BE2C (cell line): ENCODE data around the gene SKA3.
A peak's percentile ranks its signal among the peaks of the same experiment; 100 is the strongest.
"Not testable (repeated sequence)": the region's sequence is repeated elsewhere in the genome, so short reads cannot be mapped to it uniquely, and the experiment has no call there.

ENCODE experiments used
- DNase-seq: peaks from one replicate; pipeline ENCODE4 v3.0.0-alpha.2; 2020
- H3K27me3 ChIP-seq: fragments of 250-450 bp; sonication (Bioruptor Pico); 2 replicates; pipeline ENCODE4 v1.5.1; 2020; ENCODE audit warnings: mild to moderate bottlenecking
- H3K36me3 ChIP-seq: fragments of 250-450 bp; sonication (Bioruptor Pico); 2 replicates; pipeline ENCODE4 v1.5.1; 2020; ENCODE audit warnings: mild to moderate bottlenecking
- H3K4me1 ChIP-seq: fragments of 250-450 bp; sonication (Bioruptor Pico); 2 replicates; pipeline ENCODE4 v1.5.1; 2020
- H3K4me3 ChIP-seq: 2 replicates; pipeline ENCODE4 v1.5.1; 2011; ENCODE audit warnings: low read depth, low read length
- H3K9me3 ChIP-seq: fragments of 250-450 bp; sonication (Bioruptor Pico); 2 replicates; pipeline ENCODE4 v1.5.1; 2020
- TF ChIP-seq, protein P1 (sequence below): IDR thresholded peaks from 2 replicates; pipeline ENCODE4 v1.5.1; 2012; ENCODE audit warnings: mild to moderate bottlenecking, low read depth, low read length

Gene SKA3

DNA sequence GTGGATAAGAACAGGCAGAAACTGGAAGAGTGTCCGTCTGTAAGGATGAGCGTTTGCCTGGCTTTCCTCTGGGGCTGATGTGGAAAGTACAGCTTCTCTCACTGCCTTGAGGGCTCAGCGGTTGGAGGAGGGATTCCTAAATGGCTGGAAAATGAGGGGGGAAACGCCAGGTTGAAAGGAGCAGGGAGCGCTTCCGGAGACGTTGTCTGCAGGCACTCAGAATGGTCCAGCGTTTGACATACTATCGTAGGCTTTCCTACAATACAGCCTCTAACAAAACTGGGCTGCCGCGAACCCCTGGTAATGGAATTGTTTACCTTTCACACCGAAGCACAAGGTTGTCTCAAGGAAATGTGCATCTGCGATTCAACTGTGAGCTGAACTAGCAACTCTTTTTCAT, 40.0 kb upstream of the SKA3 start:
- Histone ChIP-seq H3K27me3 (peaks cover 3% of the 10 kb centered on the region), H3K36me3 (no peaks in the 10 kb centered on the region), H3K9me3 (no peaks in the 10 kb centered on the region), H3K4me1 (no peaks in the 10 kb centered on the region), H3K4me3 (no peak overlapping the region)
- DNase-seq: no peak
- TF ChIP-seq, protein P1, sequence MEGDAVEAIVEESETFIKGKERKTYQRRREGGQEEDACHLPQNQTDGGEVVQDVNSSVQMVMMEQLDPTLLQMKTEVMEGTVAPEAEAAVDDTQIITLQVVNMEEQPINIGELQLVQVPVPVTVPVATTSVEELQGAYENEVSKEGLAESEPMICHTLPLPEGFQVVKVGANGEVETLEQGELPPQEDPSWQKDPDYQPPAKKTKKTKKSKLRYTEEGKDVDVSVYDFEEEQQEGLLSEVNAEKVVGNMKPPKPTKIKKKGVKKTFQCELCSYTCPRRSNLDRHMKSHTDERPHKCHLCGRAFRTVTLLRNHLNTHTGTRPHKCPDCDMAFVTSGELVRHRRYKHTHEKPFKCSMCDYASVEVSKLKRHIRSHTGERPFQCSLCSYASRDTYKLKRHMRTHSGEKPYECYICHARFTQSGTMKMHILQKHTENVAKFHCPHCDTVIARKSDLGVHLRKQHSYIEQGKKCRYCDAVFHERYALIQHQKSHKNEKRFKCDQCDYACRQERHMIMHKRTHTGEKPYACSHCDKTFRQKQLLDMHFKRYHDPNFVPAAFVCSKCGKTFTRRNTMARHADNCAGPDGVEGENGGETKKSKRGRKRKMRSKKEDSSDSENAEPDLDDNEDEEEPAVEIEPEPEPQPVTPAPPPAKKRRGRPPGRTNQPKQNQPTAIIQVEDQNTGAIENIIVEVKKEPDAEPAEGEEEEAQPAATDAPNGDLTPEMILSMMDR: no peak

DNA sequence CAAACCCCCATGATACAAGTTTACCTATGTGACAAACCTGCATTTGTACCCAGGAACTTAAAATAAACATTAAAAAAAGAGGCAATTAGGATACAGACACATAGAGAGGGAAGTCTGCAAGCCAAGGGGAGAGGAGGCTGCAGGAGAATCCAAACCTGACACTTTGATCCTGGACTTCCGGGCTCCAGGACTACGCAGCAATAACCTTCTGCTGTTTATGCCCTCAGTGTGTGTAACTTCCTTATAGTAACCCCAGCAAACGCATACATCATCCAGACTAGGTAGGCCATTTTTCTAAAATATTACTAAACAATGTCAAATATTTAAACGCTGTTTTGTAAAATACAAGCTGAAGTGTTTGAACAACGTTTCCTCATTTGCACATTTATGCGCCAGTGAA, 39.1 kb upstream of the SKA3 start:
- not testable (repeated sequence) for DNase-seq, H3K27me3 ChIP-seq, H3K4me1 ChIP-seq, H3K9me3 ChIP-seq, H3K4me3 ChIP-seq, H3K36me3 ChIP-seq

DNA sequence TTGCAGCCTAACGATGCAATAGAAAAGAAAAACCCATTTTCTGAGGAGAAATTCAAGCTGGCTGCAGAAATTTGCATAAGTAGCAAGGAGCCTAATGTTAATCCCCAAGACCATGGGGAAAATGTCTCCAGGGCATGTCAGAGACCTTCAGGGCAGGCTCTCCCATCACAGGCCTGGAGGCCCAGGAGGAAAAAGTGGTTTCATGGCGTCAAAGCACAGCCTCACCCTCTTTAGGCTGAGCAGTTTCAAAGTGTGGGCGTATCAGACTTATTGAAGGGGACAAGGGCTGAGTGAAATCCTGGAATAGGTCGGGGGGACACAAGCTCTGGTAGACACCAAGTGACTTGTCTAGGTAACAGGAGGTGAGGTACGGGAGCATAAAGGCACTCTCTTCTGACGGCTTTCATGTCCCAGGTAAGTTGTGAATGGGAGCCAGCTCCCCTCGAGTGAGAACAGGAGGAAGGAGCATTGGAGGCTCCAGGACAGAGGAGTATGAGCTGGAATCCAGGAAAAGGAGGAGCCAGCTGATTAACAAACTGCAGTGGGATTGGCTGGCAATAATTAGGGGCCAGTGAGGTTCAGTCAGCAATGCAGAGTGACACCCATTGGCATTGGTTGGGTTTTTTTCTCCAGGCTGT, 35.9 kb upstream of the SKA3 start:
- Histone ChIP-seq H3K4me3 (no peak overlapping the region), H3K36me3 (no peaks in the 10 kb centered on the region), H3K4me1 (no peaks in the 10 kb centered on the region), H3K9me3 (no peaks in the 10 kb centered on the region), H3K27me3 (peaks cover 3% of the 10 kb centered on the region)
- DNase-seq: no peak
- TF ChIP-seq, protein P1: no peak

DNA sequence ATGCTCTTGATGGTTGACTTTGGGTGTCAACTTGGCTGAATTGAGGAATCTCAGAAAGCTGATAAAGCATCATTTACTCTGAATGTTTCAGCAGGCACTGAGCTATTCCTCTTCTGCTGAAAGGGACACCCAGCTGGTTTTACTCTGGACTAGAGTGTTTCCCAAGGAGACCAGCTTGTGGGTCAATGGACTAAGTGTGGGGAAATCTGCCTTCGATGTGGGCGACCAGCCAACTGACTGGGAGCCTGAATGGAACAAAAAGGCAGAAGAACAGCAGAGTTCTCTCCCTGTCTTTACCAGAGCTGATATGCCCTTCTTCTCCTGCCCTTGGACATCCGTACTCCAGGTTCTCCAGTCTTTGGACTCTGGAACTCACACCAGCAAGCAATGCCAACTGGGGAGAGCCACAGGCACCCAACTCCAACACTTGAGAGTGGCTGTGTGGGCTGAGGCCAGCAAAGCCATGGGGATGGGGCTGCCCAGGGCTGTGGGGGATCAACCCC, 32.4 kb upstream of the SKA3 start:
- Histone ChIP-seq H3K27me3 (no peaks in the 10 kb centered on the region), H3K9me3 (no peaks in the 10 kb centered on the region), H3K4me3 (no peak overlapping the region), H3K4me1 (no peaks in the 10 kb centered on the region), H3K36me3 (no peaks in the 10 kb centered on the region)
- TF ChIP-seq, protein P1: no peak
- DNase-seq: no peak

DNA sequence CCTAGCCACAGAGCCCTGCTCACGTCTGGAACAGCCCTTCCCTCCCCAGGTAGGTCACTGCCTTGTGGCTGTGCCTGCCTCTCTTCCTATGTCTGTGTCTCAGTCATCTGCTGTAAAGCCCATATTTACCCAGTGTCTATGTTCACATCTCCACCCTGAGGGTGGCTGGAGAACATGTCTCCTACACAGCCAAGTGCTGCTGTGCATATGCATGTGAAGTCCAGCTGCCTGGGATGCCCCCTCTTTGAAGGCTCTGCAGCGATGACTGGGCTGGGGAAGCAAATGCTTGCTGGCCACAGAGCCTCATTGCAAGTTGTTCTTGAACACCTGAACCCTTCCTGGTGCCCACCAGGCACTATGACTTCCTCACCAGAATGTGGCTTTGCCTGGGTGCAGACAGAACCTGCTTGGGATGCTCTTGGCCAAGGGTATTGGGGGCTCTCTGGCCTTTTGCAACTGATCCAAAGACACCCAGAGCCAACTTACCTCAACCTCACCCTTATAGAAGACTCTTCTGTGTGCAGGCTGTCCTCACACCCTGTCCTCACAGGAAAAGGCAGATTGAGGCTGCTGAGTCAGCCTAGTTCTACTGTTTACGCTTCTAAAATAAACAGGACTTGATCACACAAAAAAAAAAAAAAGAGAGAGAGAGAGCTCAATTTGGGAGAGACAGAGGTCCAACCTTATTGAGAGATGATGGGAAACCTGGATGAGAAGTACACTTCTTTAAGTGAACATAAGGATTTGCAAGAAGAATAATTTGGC, 26.6 kb upstream of the SKA3 start:
- H3K4me1 ChIP-seq: no peaks in the 10 kb centered on the region
- TF ChIP-seq, protein P1: no peak
- H3K27me3 ChIP-seq: no peaks in the 10 kb centered on the region
- no peak overlapping the region for H3K4me3 ChIP-seq
- H3K36me3 ChIP-seq: no peaks in the 10 kb centered on the region
- no peaks in the 10 kb centered on the region for H3K9me3 ChIP-seq
- DNase-seq: no peak

DNA sequence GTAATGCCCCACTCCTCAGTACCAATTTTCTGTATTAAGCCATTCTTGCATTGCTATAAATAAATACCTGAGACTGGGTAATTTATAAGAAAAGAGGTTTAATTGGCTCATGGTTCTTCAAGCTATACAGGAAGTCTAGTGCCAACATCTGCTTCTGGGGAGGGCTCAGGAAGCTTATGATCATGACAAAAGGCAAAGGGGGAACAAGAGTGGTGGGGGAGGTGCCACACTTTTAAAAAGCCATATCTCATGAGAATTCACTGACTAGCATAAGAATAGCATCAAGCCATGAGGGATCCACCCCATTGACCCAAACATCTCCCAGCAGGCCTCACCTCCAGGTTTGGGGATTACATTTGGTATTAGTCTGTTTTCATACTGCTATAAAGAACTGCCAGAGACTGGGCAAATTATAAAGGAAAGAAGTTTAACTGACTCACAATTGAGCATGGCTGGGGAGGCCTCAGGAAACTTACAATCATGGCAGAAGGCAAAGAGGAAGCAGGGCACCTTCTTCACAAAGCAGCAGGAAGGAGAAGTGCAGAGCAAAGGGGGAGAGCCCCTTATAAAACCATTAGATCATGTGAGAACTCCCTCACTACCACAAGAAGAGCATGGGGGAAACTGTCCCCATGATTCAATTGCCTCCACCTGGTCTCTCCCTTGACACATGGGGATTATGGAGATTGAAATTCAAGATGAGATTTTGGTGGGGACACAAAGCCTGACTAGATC, 25.3 kb upstream of the SKA3 start:
- H3K36me3 ChIP-seq, H3K27me3 ChIP-seq, H3K9me3 ChIP-seq, DNase-seq, H3K4me1 ChIP-seq, H3K4me3 ChIP-seq: not testable (repeated sequence)

DNA sequence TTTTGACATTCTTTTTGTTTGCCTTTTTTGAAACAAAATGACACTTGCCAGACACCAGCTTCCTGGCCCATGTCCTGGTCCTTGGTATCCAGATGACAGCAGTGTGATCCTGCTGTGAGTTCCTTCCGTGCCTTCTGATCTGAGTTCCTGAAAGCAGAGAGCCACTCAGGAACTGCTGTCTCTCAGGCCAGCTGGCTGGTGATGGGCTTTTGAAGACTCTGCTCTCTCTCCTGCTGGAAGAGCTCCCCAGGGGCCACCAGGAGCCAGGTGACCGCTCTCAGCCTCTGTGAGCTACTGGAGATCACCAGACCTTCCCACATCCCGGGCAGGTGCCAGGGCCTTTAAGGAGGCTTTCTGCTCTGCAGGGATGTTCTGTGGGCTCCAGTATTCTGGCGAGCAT, 22.0 kb upstream of the SKA3 start:
- not testable (repeated sequence) for H3K9me3 ChIP-seq, H3K4me3 ChIP-seq
- peak; percentile 34 for DNase-seq

DNA sequence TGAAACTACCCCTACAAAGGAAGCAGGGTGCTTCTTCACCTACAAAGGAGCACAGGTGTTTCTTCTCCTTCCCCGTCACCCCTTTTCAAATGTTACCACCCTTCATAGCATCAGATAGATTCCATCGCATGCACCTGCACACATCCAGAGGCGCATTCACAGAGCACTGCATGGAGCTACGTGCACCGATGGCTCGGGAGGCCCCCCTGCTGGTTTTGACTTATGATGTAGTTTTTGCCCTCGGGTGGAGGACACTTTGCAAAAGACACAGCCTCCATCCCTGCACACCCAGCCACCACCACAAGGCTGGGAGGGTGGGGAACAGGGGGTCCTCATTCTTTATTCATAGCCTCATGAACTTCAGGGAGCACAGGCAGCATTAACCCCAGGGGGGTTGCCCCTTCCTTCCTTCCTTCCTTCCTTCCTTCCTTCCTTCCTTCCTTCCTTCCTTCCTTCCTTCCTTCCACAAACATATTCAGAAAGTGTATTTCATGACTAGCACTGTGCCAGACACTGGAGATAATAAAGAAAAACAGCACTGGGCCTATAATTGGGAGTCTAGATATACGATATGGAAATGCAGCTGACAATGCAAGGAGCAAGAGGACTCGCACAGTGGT, 21.4 kb upstream of the SKA3 start:
- not testable (repeated sequence) for DNase-seq, H3K36me3 ChIP-seq, H3K4me1 ChIP-seq, H3K9me3 ChIP-seq, H3K4me3 ChIP-seq, H3K27me3 ChIP-seq

More for the DNA sequence above, 22.0 kb upstream of the SKA3 start:
- H3K36me3 ChIP-seq, H3K4me1 ChIP-seq, H3K27me3 ChIP-seq: not testable (repeated sequence)

DNA sequence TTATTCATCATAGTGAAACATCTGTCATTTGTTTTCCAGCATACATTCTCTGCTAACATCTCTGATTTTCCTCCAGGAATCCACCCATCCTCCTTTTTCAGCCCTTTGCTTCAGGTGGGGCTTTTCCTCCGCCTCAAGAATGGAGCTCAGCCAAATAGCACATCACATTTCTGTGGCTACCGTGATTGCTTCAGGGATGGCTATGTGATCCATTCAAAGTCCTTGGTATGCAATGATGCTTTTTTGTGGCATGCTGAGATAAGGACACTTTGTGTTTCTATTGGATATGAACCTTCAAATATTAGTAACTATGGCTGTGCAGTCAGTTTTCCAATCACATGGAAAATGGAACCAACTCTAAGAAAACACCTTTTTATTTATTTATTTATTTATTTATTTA, 18.4 kb upstream of the SKA3 start:
- not testable (repeated sequence) for H3K36me3 ChIP-seq, H3K4me3 ChIP-seq, H3K4me1 ChIP-seq, H3K9me3 ChIP-seq, DNase-seq, H3K27me3 ChIP-seq

DNA sequence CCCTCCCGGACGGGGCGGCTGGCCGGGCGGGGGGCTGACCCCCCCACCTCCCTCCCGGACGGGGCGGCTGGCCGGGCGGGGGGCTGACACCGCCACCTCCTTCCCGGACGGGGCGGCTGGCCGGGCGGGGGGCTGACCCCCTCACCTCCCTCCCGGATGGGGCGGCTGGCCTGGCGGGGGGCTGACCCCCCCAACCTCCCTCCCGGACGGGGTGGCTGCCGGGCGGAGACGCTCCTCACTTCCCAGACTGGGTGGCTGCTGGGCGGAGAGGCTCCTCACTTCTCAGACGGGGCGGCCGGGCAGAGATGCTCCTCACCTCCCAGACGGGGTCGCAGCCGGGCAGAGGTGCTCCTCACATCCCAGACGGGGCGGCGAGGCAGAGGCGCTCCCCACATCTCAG, 10.1 kb upstream of the SKA3 start:
- DNase-seq, H3K4me1 ChIP-seq, H3K9me3 ChIP-seq, H3K36me3 ChIP-seq, H3K27me3 ChIP-seq, H3K4me3 ChIP-seq: not testable (repeated sequence)
